Skeletal muscle tissue (tissue), 4 donors: ENCODE measurements around the gene STMP1. TPM values are rescaled to one million over a fixed set of nuclear protein-coding genes. Genes with fewer than 3 reads are reported as not detected.
"Not testable (repeated sequence)": the region's sequence is repeated elsewhere in the genome, so short reads cannot be mapped to it uniquely, and the experiment has no call there.

Experiments
- H3K27ac ChIP-seq: one replicate; pipeline ENCODE4 v1.7.0; 2013; ENCODE audit warnings: mild to moderate bottlenecking, low read depth, low read length, inconsistent platforms
- H3K27me3 ChIP-seq, 3 donors: one replicate each; pipeline ENCODE4 v1.7.0; 2013; ENCODE audit warnings: low read length in 3 of 3; ENCODE audit not compliant: control insufficient read depth in 3 of 3, insufficient read depth in 3 of 3
- H3K36me3 ChIP-seq, 3 donors: one replicate each; pipeline ENCODE4 v1.7.0; 2013; ENCODE audit warnings: low read length in 3 of 3; ENCODE audit not compliant: control insufficient read depth in 3 of 3, insufficient read depth in 3 of 3
- H3K4me1 ChIP-seq, 3 donors: one replicate each; pipeline ENCODE4 v1.7.0; 2013; ENCODE audit warnings: low read length in 3 of 3, mild to moderate bottlenecking in 3 of 3; ENCODE audit not compliant: control insufficient read depth in 3 of 3, insufficient read depth in 3 of 3
- H3K4me3 ChIP-seq, 3 donors: one replicate each; pipeline ENCODE4 v1.7.0; 2013; ENCODE audit warnings: low read length in 3 of 3
- H3K9ac ChIP-seq, 3 donors: one replicate each; pipeline ENCODE4 v1.7.0; 2013; ENCODE audit warnings: low read length in 3 of 3, mild to moderate bottlenecking in 3 of 3, moderate library complexity in 2 of 3, low read depth in 1 of 3
- H3K9me3 ChIP-seq, 3 donors: one replicate each; pipeline ENCODE4 v1.7.0; 2013; ENCODE audit warnings: low read length in 3 of 3; ENCODE audit not compliant: control insufficient read depth in 3 of 3
- total RNA-seq: library from RNA; depleted of rRNA; stranded (reverse); fragments of >200 nt; gene quantifications from one replicate; pipeline ENCODE4 v1.2.3, GENCODE V29; 2014
- donor health status: Osteomylitis.

The STMP1 gene
- 15.7 TPM for total RNA-seq

DNA sequence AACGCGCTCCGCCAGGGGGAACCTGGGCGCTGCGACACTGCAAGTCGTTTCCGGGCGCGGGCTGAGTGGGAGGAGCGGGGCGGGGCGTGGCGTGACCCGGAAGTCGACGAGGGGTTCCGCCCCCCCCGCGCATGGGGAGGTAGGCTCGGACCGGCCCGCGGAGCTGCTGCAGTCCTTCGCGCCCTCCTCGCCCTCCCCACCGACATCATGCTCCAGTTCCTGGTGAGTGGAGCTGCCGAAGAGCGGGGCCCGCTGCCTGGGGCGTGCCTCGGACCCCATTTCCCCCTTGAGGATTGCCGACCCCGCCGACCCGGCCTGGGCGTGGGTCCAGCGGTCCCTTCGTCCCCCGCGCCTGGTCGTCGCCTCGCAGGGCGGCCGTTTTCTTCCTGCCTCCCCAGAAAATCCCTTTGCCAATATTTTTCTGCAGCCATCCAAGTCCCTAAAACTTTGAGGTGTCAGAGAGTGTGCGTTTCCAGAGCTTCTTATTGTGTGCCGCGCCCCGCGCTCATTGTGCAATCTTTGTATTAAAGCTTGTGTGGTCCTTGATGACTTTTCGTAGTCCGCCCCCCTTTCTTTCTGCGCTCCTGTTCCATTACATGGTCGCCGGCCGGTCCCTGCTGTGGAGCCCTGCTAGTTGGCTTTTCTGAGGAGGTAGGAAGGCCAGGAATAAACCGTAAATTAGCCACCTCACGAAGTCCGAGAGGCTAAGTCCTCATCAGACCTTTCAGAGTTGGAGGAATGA, at the start of gene STMP1:
Gene STMP1 (plus strand): TSS at position 142 of the 742 bp plus-strand sequence.
- Histone ChIP-seq H3K9me3 (no peaks in the 10 kb centered on the region), H3K4me1 (peaks cover 15 to 22% (median 16%) of the 10 kb centered on the region in 3 donors), H3K4me3 (peak within 1 kb of the TSS; percentile 94 to 98 (median 96)), H3K36me3 (peaks cover 0 to 2% (median 0%) of the 10 kb centered on the region in 3 donors), H3K27ac (peak within 1 kb of the TSS; percentile 96), H3K27me3 (no peaks in the 10 kb centered on the region), H3K9ac (peak within 1 kb of the TSS; percentile 96 to 97 (median 97))

DNA sequence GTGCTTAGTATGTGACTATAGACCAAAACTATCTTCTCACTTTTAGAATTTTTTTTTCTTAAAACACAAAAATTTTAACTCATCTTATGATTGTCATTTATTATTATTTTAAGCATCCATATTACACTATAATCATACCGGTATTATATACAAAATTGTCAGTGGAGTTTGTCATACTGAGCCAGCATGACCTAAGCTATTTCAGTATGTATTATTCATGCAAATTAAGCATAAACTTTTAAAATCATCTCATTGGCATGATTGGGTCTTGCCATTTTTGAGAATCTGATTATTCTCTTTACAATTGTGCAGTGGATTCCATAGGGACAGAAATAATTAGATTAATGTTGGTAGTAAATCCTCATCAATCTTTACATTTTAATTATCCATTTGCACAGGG, 46.2 kb upstream of the STMP1 start:
- Histone ChIP-seq H3K27ac (no peak overlapping the region), H3K36me3 (peaks cover 23 to 41% (median 40%) of the 10 kb centered on the region in 3 donors), H3K27me3 (no peaks in the 10 kb centered on the region), H3K9me3 (no peaks in the 10 kb centered on the region), H3K4me1 (no peaks in the 10 kb centered on the region), H3K9ac (no peak overlapping the region), H3K4me3 (no peak overlapping the region)

GRCh38 chr7:135617781-135618180, 44.5 kb upstream of the STMP1 start:
- Histone ChIP-seq H3K9ac (peak overlapping the region in 1 of 3 donors; percentile 3), H3K36me3 (peaks cover 23 to 44% (median 40%) of the 10 kb centered on the region in 3 donors), H3K27ac (no peak overlapping the region), H3K9me3 (no peaks in the 10 kb centered on the region), H3K4me1 (no peaks in the 10 kb centered on the region), H3K4me3 (no peak overlapping the region), H3K27me3 (no peaks in the 10 kb centered on the region)

GRCh38 chr7:135618510-135618909, 43.8 kb upstream of the STMP1 start:
- no peaks in the 10 kb centered on the region for H3K9me3 ChIP-seq
- H3K36me3 ChIP-seq: peaks cover 23 to 48% (median 40%) of the 10 kb centered on the region in 3 donors
- no peak overlapping the region for H3K4me3 ChIP-seq
- no peak overlapping the region for H3K27ac ChIP-seq
- no peak overlapping the region for H3K9ac ChIP-seq
- no peaks in the 10 kb centered on the region for H3K4me1 ChIP-seq
- no peaks in the 10 kb centered on the region for H3K27me3 ChIP-seq

GRCh38 chr7:135620447-135620846, 41.9 kb upstream of the STMP1 start:
- peaks cover 25 to 50% (median 45%) of the 10 kb centered on the region in 3 donors for H3K36me3 ChIP-seq
- no peaks in the 10 kb centered on the region for H3K9me3 ChIP-seq

GRCh38 chr7:135620980-135621850, 41.1 kb upstream of the STMP1 start:
- no peaks in the 10 kb centered on the region for H3K9me3 ChIP-seq
- no peaks in the 10 kb centered on the region for H3K4me1 ChIP-seq
- H3K27ac ChIP-seq: no peak overlapping the region
- no peak overlapping the region for H3K9ac ChIP-seq
- no peak overlapping the region for H3K4me3 ChIP-seq
- H3K36me3 ChIP-seq: peaks cover 30 to 54% (median 44%) of the 10 kb centered on the region in 3 donors
- no peaks in the 10 kb centered on the region for H3K27me3 ChIP-seq

More at GRCh38 chr7:135620447-135620846, 41.9 kb upstream of the STMP1 start:
- Histone ChIP-seq H3K27ac (no peak overlapping the region), H3K27me3 (no peaks in the 10 kb centered on the region), H3K4me1 (no peaks in the 10 kb centered on the region), H3K9ac (no peak overlapping the region), H3K4me3 (no peak overlapping the region)

DNA sequence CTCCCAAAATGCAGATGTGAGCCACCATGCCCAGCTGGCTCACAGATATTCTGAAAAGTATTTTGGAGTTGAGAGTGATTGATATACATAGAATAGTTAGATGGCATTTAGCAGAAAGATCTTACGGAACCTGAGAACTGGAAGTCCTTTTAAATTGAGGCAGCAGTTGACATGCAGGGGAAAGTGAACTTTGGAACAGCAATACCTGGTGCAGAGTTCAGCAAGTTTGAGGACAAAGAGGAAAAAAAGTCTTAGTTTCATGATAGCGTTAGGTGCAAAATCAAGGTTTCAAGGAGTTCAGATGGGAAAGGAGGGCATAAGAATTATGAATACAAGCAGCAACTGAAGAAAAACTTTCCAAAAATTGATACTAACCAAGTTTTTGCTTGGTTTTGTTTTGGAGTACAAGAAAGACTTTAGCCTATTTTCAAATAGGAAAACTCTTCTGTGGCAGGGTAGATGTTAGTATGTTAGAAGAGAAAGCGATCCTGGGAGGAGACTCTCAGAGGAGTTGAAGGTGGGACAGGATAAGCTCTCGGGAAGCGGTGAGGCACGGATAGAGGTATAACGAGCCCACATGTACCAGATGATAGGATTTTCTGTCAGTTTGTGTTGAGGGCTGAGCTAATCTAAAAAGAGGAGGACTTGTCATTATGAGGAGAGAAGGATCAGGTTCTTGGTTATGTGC, 28.0 kb upstream of the STMP1 start:
- no peaks in the 10 kb centered on the region for H3K4me1 ChIP-seq
- no peak overlapping the region for H3K9ac ChIP-seq
- no peaks in the 10 kb centered on the region for H3K9me3 ChIP-seq
- no peaks in the 10 kb centered on the region for H3K27me3 ChIP-seq
- no peak overlapping the region for H3K27ac ChIP-seq
- peaks cover 16 to 46% (median 29%) of the 10 kb centered on the region in 3 donors for H3K36me3 ChIP-seq
- no peak overlapping the region for H3K4me3 ChIP-seq

DNA sequence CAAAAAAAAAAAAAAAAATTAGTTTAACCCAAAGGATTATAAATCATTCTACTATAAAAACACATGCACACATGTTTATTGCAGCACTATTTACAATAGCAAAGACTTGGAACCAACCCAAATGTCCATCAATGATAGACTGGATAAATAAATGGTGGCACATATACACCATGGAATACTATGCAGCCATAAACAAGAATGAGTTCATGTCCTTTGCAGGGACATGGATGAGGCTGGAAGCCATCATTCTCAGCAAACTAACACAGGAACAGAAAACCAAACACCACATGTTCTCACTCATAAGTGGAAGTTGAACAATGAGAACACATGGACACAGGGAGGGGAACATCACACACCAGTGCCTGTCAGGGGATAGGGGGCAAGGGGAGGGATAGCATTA, 22.6 kb upstream of the STMP1 start:
- H3K27ac ChIP-seq, H3K4me1 ChIP-seq, H3K9ac ChIP-seq, H3K27me3 ChIP-seq, H3K9me3 ChIP-seq, H3K4me3 ChIP-seq: not testable (repeated sequence)
- H3K36me3 ChIP-seq: peaks cover 12 to 40% (median 37%) of the 10 kb centered on the region in 3 donors

- Histone ChIP-seq H3K9me3 (no peaks in the 10 kb centered on the region), H3K27me3 (no peaks in the 10 kb centered on the region), H3K9ac (no peak overlapping the region), H3K4me1 (no peaks in the 10 kb centered on the region), H3K4me3 (no peak overlapping the region), H3K27ac (no peak overlapping the region), H3K36me3 (peaks cover 14 to 38% (median 38%) of the 10 kb centered on the region in 3 donors)
These were observed 18.2 kb upstream of the STMP1 start for GRCh38 chr7:135644154-135644553.
